HG03521 (cell line): ENCODE data around the gene USP10.

ENCODE experiments used
- ATAC-seq: cut with Tn5 transposase; IDR thresholded peaks from one replicate; pipeline ENCODE4 v1.9.1; 2021; ENCODE audit warnings: mild to moderate bottlenecking, moderate library complexity; ENCODE audit not compliant: unreplicated experiment

The USP10 gene

DNA sequence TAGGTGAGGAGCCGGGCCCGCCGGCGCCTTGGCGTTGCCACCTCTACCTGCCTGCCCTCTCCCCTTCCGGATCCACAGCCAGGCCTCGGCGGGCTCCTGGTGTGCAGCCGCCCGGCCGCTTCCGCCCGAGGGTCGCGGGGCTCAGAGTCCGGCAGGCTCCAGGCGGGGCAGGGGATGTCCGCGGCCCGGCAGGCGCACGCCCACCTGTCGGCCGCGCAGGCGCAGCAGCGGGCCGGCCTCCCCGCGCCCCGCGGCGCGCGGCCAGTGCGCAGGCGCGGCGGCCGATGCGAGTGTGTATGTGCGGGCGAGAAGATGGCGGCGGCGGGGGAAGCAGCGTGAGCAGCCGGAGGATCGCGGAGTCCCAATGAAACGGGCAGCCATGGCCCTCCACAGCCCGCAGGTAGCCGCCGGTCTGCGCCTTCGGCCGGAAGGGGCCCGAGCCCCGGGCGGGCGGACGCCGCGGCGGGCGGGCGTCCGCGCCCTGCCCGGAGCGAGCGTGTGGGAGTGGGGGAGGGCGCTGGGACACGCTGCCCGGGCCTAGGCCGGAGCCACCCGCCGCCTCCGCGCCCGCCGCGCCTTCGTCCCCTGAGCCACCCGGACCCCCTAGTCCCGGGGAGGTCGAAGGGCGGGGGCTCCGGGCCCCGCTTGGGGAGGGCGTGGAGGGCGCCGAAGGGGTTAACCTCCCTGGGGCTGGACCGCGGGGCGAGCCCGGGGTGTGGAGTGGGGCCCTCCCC lies at the start of gene USP10:
TSS of gene USP10 (plus strand) at position 289 of the 734 bp plus-strand sequence. CDS start at position 380, 91 bp downstream.
- ATAC-seq: peak; percentile 83

GRCh38 chr16:84650062-84650991 lies 49.5 kb upstream of the USP10 start:
- ATAC-seq: no peak

- ATAC-seq: no peak
Observed at GRCh38 chr16:84652566-84652965, 47.2 kb upstream of the USP10 start.

- no peak for ATAC-seq
Observed at GRCh38 chr16:84654238-84654637, 45.6 kb upstream of the USP10 start.

- no peak for ATAC-seq
Observed at GRCh38 chr16:84654998-84655397, 44.8 kb upstream of the USP10 start.

GRCh38 chr16:84656649-84657048 lies 43.2 kb upstream of the USP10 start:
- ATAC-seq: no peak

DNA sequence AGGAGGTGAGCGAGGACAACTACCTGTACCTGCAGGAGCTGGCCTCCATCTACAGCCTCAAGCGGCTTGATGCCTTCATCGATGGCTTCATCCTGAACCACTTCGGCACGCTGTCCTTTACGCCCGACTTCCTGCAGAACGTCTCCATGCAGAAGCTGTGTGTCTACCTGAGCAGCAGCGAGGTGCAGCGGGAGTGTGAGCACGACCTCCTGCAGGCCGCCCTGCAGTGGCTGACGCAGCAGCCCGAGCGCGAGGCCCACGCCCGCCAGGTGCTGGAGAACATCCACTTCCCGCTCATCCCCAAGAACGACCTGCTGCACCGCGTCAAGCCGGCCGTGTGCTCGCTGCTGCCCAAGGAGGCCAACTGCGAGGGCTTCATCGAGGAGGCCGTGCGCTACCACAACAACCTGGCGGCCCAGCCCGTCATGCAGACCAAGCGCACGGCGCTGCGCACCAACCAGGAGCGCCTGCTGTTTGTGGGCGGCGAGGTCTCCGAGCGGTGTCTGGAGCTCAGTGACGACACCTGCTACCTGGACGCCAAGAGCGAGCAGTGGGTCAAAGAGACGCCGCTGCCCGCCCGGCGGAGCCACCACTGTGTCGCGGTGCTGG lies 42.5 kb upstream of the USP10 start:
- no peak for ATAC-seq

- ATAC-seq: no peak
Observed at GRCh38 chr16:84658690-84659089, 41.1 kb upstream of the USP10 start.

- no peak for ATAC-seq
Observed at GRCh38 chr16:84659656-84660300, 40.0 kb upstream of the USP10 start.

- no peak for ATAC-seq
Observed at GRCh38 chr16:84660973-84661372, 38.8 kb upstream of the USP10 start.

- no peak for ATAC-seq
Observed at GRCh38 chr16:84661418-84662060, 38.3 kb upstream of the USP10 start.

DNA sequence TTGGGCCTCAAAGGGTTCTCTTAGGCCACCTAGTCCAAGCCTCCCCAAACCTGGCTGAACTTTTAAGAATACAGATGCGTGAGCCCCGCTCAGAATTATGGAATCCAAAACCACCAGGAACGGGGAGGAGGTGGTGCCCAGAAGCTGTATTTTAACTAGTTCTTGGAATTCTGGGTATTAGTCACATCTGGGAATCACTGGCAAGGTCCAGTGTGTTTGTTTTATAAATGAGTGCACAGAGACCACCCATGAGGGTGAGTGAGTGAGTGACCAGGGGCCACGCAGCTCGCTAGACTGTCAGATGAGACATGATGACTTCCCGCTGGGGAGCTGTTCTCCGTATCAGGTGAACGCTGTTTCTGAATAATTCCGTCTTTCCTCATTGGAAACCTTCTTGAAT lies 37.3 kb upstream of the USP10 start:
- no peak for ATAC-seq

GRCh38 chr16:84663433-84664101 lies 36.2 kb upstream of the USP10 start:
- peak; percentile 72 for ATAC-seq

DNA sequence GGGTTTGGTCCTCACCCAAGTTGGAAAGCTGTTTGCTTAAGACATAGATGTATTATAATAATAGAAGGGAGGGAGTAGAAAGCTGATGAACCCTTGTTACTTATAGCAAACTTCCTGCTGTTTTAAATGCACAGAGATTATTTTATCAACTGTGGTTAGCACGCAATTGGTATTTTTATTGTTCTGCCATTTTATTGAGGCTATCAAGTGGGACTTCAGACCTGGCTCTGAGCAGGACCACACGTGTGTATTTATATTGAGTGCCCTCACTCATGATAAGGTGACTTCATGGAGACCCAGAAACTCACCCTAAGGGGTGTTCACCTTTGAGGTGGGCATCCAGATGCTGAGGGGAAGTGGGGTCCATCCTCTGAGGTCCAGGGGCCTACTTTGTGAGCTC lies 34.4 kb upstream of the USP10 start:
- ATAC-seq: no peak

DNA sequence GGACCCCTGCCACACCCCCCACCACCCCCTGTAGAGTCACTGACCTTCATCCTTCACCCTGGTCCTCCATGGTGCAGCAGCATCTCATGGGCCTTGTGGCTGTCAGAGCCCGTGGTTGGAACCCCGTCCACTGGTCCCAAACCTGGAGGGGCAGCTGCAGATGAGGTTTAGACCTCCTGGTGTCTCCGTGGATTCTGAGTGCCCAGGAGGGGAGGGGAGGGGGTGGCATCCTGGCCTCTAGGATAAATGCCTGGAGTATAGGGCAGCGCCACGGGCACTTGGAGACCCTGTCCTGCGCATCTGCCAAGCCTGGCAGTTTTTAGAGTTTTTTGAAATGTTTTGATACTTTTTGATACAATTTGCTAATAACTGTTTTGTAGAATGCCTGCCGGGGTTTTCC lies 34.0 kb upstream of the USP10 start:
- ATAC-seq: no peak

- no peak for ATAC-seq
Observed at GRCh38 chr16:84667600-84668309, 32.0 kb upstream of the USP10 start.

- ATAC-seq: no peak
Observed at GRCh38 chr16:84670063-84670462, 29.7 kb upstream of the USP10 start.

DNA sequence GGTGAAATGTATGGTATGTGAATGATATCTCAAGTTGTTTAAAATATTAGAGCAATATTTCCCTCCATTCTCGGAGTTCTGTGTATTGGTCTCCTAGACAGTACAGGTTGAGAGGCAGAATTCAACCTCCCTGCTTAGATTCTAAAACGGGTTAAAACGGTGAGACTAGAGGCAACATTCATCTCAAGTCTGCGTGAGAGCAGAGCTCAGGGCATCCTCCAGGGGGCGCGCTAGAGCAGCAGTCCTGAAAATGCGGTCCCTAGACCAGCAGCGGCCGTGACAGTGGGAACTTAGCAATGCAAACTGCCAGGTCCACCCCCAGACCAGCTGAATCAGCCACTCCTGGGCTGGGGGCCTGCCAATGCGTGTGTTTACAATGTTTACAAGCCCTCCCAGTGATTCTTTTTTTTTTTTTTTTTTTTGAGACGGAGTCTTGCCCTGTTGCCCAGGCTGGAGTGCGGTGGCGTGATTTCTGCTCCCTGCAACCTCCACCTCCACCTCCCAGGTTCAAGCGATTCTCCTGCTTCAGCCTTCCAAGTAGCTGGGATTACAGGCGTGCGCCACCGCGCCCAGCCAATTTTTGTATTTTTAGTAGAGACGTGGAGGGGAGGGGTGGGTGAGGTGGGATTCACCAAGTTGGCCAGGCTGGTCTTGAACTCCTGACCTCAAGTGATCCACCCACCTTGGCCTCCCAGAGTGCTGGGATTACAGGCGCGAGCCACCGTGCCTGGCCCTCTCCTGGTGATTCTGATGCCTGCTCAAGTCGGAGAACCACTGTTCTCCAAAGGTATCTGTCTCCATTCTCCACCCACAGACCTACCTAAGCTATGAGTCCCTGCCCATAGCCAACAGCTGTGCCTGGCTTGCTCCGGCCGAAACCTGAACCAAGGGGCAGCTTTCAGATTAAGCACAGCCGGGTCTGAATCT lies 27.3 kb upstream of the USP10 start:
- peak; percentile 50 for ATAC-seq
